SK-N-SH treated with all-trans-retinoic acid at 6 μM for 48 hours (cell line): ENCODE results near the gene TMEM130.

ENCODE experiments used
- ATAC-seq: fragments of 200-7000 bp; cut with Tn5 transposase; 3 replicates; pipeline ENCODE4 v1.9.1; 2020; ENCODE audit warnings: mild to moderate bottlenecking, moderate library complexity
- ARNTL ChIP-seq: fragments of 450-650 bp; formaldehyde crosslinking; IDR thresholded peaks from 2 replicates; pipeline ENCODE4 v1.5.0; 2020; ENCODE audit warnings: low read depth, mild to moderate bottlenecking, moderate library complexity, borderline replicate concordance
- BACH2 ChIP-seq: fragments of 250-450 bp; sonication (Bioruptor Pico); IDR thresholded peaks from 2 replicates; pipeline ENCODE4 v1.9.0; 2021; ENCODE audit warnings: mild to moderate bottlenecking, borderline replicate concordance
- CREB5 ChIP-seq: fragments of 250-450 bp; sonication (Bioruptor Pico); IDR thresholded peaks from 2 replicates; pipeline ENCODE4 v1.5.1; 2020; ENCODE audit warnings: low read depth, mild to moderate bottlenecking, moderate library complexity
- CSDC2 ChIP-seq: fragments of 250-450 bp; sonication (Bioruptor Pico); IDR thresholded peaks from 2 replicates; pipeline ENCODE4 v1.5.0; 2020; ENCODE audit warnings: mild to moderate bottlenecking, moderate library complexity
- CSRNP3 ChIP-seq: fragments of 250-450 bp; sonication (Bioruptor Pico); IDR thresholded peaks from 2 replicates; pipeline ENCODE4 v1.5.1; 2021; ENCODE audit warnings: mild to moderate bottlenecking, moderate library complexity
- ESRRG ChIP-seq: fragments of 250-450 bp; sonication (Bioruptor Pico); IDR thresholded peaks from 2 replicates; pipeline ENCODE4 v1.6.1; 2021; ENCODE audit warnings: mild to moderate bottlenecking
- GLIS3 ChIP-seq: fragments of 250-450 bp; sonication (Bioruptor Pico); IDR thresholded peaks from 2 replicates; pipeline ENCODE4 v1.5.0; 2020; ENCODE audit warnings: mild to moderate bottlenecking, moderate library complexity
- ISL1 ChIP-seq: fragments of 250-450 bp; sonication (Bioruptor Pico); IDR thresholded peaks from 2 replicates; pipeline ENCODE4 v2.1.2; 2022; ENCODE audit warnings: mild to moderate bottlenecking, moderate library complexity
- PATZ1 ChIP-seq: fragments of 250-450 bp; sonication (Bioruptor Pico); IDR thresholded peaks from 2 replicates; pipeline ENCODE4 v1.8.0; 2020; ENCODE audit warnings: mild to moderate bottlenecking, moderate library complexity, borderline replicate concordance
- POU6F1 ChIP-seq: fragments of 250-450 bp; sonication (Bioruptor Pico); IDR thresholded peaks from 2 replicates; pipeline ENCODE4 v1.8.0; 2021; ENCODE audit warnings: low read depth, mild to moderate bottlenecking, moderate library complexity, borderline replicate concordance
- PPARA ChIP-seq: fragments of 250-450 bp; sonication (Bioruptor Pico); IDR thresholded peaks from 2 replicates; pipeline ENCODE4 v1.5.0; 2020; ENCODE audit warnings: mild to moderate bottlenecking, borderline replicate concordance
- RARB ChIP-seq: fragments of 250-450 bp; sonication (Bioruptor Pico); IDR thresholded peaks from 2 replicates; pipeline ENCODE4 v1.8.0; 2021; ENCODE audit warnings: mild to moderate bottlenecking, moderate library complexity
- TOX ChIP-seq: fragments of 250-450 bp; sonication (Bioruptor Pico); IDR thresholded peaks from 2 replicates; pipeline ENCODE4 v1.8.0; 2021; ENCODE audit warnings: mild to moderate bottlenecking, moderate library complexity, borderline replicate concordance
- TSHZ2 ChIP-seq: fragments of 250-450 bp; sonication (Bioruptor Pico); IDR thresholded peaks from 2 replicates; pipeline ENCODE4 v1.5.0; 2020; ENCODE audit warnings: mild to moderate bottlenecking, moderate library complexity
- ZC3H10 ChIP-seq: fragments of 250-450 bp; sonication (Bioruptor Pico); IDR thresholded peaks from 2 replicates; pipeline ENCODE4 v1.5.1; 2021; ENCODE audit warnings: mild to moderate bottlenecking, moderate library complexity
- ZFP3 ChIP-seq: fragments of 250-450 bp; sonication (Bioruptor Pico); IDR thresholded peaks from 2 replicates; pipeline ENCODE4 v1.5.0; 2020; ENCODE audit warnings: mild to moderate bottlenecking, moderate library complexity
- ZFP30 ChIP-seq: fragments of 450-650 bp; formaldehyde crosslinking; IDR thresholded peaks from 2 replicates; pipeline ENCODE4 v1.5.0; 2022; ENCODE audit warnings: mild to moderate bottlenecking, moderate library complexity
- ZNF565 ChIP-seq: fragments of 450-650 bp; formaldehyde crosslinking; conservative IDR thresholded peaks from 2 replicates; pipeline ENCODE4 v1.5.0; 2020; ENCODE audit warnings: low read depth, mild to moderate bottlenecking, moderate library complexity
- ZNF70 ChIP-seq: fragments of 450-650 bp; formaldehyde crosslinking; IDR thresholded peaks from 2 replicates; pipeline ENCODE4 v1.5.0; 2020; ENCODE audit warnings: mild to moderate bottlenecking, moderate library complexity
- ZNF8 ChIP-seq: fragments of 450-650 bp; formaldehyde crosslinking; IDR thresholded peaks from 2 replicates; pipeline ENCODE4 v1.5.0; 2020; ENCODE audit warnings: mild to moderate bottlenecking, moderate library complexity

TMEM130 gene

GRCh38 chr7:98907570-98907969 is 37.8 kb upstream of the TMEM130 start (continued):
- TF ChIP-seq TSHZ2 (CRISPR knock-in tag) (no peak), ARNTL (CRISPR knock-in tag) (no peak), ZNF8 (no peak), ISL1 (CRISPR knock-in tag) (no peak)

- no peak for ATAC-seq
Observed at GRCh38 chr7:98903246-98903645, 33.4 kb upstream of the TMEM130 start.

GRCh38 chr7:98902523-98902922 is 32.7 kb upstream of the TMEM130 start:
- ATAC-seq = no peak
- TF ChIP-seq ZNF70 (CRISPR knock-in tag) (no peak), CREB5 (CRISPR knock-in tag) (no peak), ZNF8 (no peak), ZC3H10 (CRISPR knock-in tag) (no peak), CSDC2 (CRISPR knock-in tag) (no peak), ISL1 (CRISPR knock-in tag) (no peak)

More at GRCh38 chr7:98903246-98903645, 33.4 kb upstream of the TMEM130 start:
- no peak for TF ChIP-seq ZFP3 (CRISPR knock-in tag)
- no peak for TF ChIP-seq CSDC2 (CRISPR knock-in tag)
- TF ChIP-seq PPARA (CRISPR knock-in tag) = no peak
- no peak for TF ChIP-seq TOX (CRISPR knock-in tag)
- no peak for TF ChIP-seq POU6F1 (CRISPR knock-in tag)
- TF ChIP-seq ESRRG (CRISPR knock-in tag) = no peak
- TF ChIP-seq ZNF8 = no peak
- no peak for TF ChIP-seq ZNF565
- TF ChIP-seq GLIS3 (CRISPR knock-in tag) = no peak
- no peak for TF ChIP-seq RARB (CRISPR knock-in tag)

GRCh38 chr7:98900815-98901214 is 31.0 kb upstream of the TMEM130 start:
- ATAC-seq = no peak
- TF ChIP-seq ARNTL (CRISPR knock-in tag) = no peak
- no peak for TF ChIP-seq PATZ1
- TF ChIP-seq RARB (CRISPR knock-in tag) = no peak
- no peak for TF ChIP-seq CSRNP3 (CRISPR knock-in tag)
- TF ChIP-seq ZFP30 (CRISPR knock-in tag) = no peak
- TF ChIP-seq ZNF8 = no peak
- TF ChIP-seq TOX (CRISPR knock-in tag) = no peak
- TF ChIP-seq GLIS3 (CRISPR knock-in tag) = no peak
- TF ChIP-seq TSHZ2 (CRISPR knock-in tag) = no peak
- TF ChIP-seq BACH2 (CRISPR knock-in tag) = no peak
